Neural cell (in vitro differentiated cells): ENCODE results near the gene CASZ1. TPM values are rescaled to one million over a fixed set of nuclear protein-coding genes. Genes with fewer than 3 reads are reported as not detected.

Experiments
- H2AFZ ChIP-seq: fragments of 200-600, 300-800 bp; sonication (generic), shearing (Covaris generic); 2 replicates; pipeline ENCODE4 v1.6.0; 2014; ENCODE audit warnings: low read depth, mild to moderate bottlenecking, antibody characterized with exemption, low read length, moderate library complexity
- H3F3A ChIP-seq: fragments of 200-600 bp; shearing (Covaris generic); 2 replicates; pipeline ENCODE4 v1.6.1; 2016; ENCODE audit warnings: mild to moderate bottlenecking, moderate library complexity, mixed read lengths, antibody characterized with exemption, low read length; ENCODE audit not compliant: insufficient read depth, poor library complexity, severe bottlenecking
- H3K27ac ChIP-seq: fragments of 200-600, 300-800 bp; sonication (generic), shearing (Covaris generic); 2 replicates; pipeline ENCODE4 v1.5.1; 2014; ENCODE audit warnings: mild to moderate bottlenecking, low read length, moderate library complexity
- H3K27me3 ChIP-seq: fragments of 300-800, 200-600 bp; sonication (generic), shearing (Covaris generic); 2 replicates; pipeline ENCODE4 v1.6.0; 2014; ENCODE audit warnings: mild to moderate bottlenecking, low read depth, low read length, moderate library complexity; ENCODE audit not compliant: insufficient read depth
- H3K36me3 ChIP-seq: fragments of 300-800, 200-600 bp; sonication (generic), shearing (Covaris generic); 2 replicates; pipeline ENCODE4 v1.5.1; 2014; ENCODE audit warnings: mild to moderate bottlenecking, antibody characterized with exemption, low read length, moderate library complexity; ENCODE audit not compliant: insufficient read depth
- H3K4me2 ChIP-seq: fragments of 300-800, 200-600 bp; sonication (generic), shearing (Covaris generic); 2 replicates; pipeline ENCODE4 v1.6.0; 2014; ENCODE audit warnings: mild to moderate bottlenecking, low read length
- H3K4me3 ChIP-seq: fragments of 300-800, 200-600 bp; sonication (generic), shearing (Covaris generic); 2 replicates; pipeline ENCODE4 v1.5.1; 2014; ENCODE audit warnings: mild to moderate bottlenecking, low read length, moderate library complexity
- H3K79me2 ChIP-seq: fragments of 200-600 bp; shearing (Covaris generic); replicated peaks from 2 replicates; pipeline ENCODE4 v1.6.0; 2014; ENCODE audit warnings: mild to moderate bottlenecking, low read length, moderate library complexity; ENCODE audit not compliant: insufficient read depth
- H3K9ac ChIP-seq: fragments of 300-800, 200-600 bp; sonication (generic), shearing (Covaris generic); 2 replicates; pipeline ENCODE4 v1.6.1; 2016; ENCODE audit warnings: mild to moderate bottlenecking, low read length, mixed read lengths
- H3K9me2 ChIP-seq: fragments of 200-600 bp; shearing (Covaris generic); 2 replicates; pipeline ENCODE4 v1.6.1; 2016; ENCODE audit warnings: mild to moderate bottlenecking, low read length, mixed read lengths; ENCODE audit not compliant: insufficient read depth
- H3K9me3 ChIP-seq: fragments of 200-600, 300-800 bp; sonication (generic), shearing (Covaris generic); 2 replicates; pipeline ENCODE4 v1.6.1; 2016; ENCODE audit warnings: mild to moderate bottlenecking, mixed run types, low read length, moderate library complexity, mixed read lengths
- H4K20me1 ChIP-seq: fragments of 200-600 bp; shearing (Covaris generic); 2 replicates; pipeline ENCODE4 v1.6.1; 2016; ENCODE audit warnings: mild to moderate bottlenecking, mixed run types; ENCODE audit not compliant: insufficient read depth
- CTCF ChIP-seq: fragments of 450-650 bp; IDR thresholded peaks from 2 replicates; pipeline ENCODE4 v1.5.1; 2014; ENCODE audit warnings: antibody characterized with exemption, mild to moderate bottlenecking, moderate library complexity; ENCODE audit not compliant: poor library complexity, severe bottlenecking
- EP300 ChIP-seq: fragments of 450-650 bp; conservative IDR thresholded peaks from 2 replicates; pipeline ENCODE4 v1.6.1; 2014; ENCODE audit warnings: antibody characterized with exemption, mild to moderate bottlenecking, moderate library complexity; ENCODE audit not compliant: poor library complexity, severe bottlenecking
- EZH2 ChIP-seq: fragments of 200-600, 300-800 bp; shearing (Covaris generic), sonication (generic); IDR thresholded peaks from 2 replicates; pipeline ENCODE4 v1.6.1; 2014; ENCODE audit warnings: antibody characterized with exemption, low read length, borderline replicate concordance, mild to moderate bottlenecking; ENCODE audit not compliant: insufficient read depth, poor library complexity, severe bottlenecking
- MXI1 ChIP-seq: fragments of 450-650 bp; conservative IDR thresholded peaks from 2 replicates; pipeline ENCODE4 v1.6.1; 2014; ENCODE audit warnings: antibody characterized with exemption, mild to moderate bottlenecking; ENCODE audit not compliant: poor library complexity, severe bottlenecking
- POLR2AphosphoS5 ChIP-seq: IDR thresholded peaks from 2 replicates; pipeline ENCODE4 v1.6.1; 2012
- RAD21 ChIP-seq: fragments of 450-650 bp; conservative IDR thresholded peaks from 2 replicates; pipeline ENCODE4 v1.6.1; 2014; ENCODE audit warnings: antibody characterized with exemption, mild to moderate bottlenecking, moderate library complexity
- REST ChIP-seq: IDR thresholded peaks from 2 replicates; pipeline ENCODE4 v1.6.1; 2012; ENCODE audit warnings: borderline replicate concordance
- SMC3 ChIP-seq: fragments of 450-650 bp; conservative IDR thresholded peaks from 2 replicates; pipeline ENCODE4 v1.6.1; 2014; ENCODE audit warnings: antibody characterized with exemption, mild to moderate bottlenecking, moderate library complexity; ENCODE audit not compliant: poor library complexity
- TAF1 ChIP-seq: IDR thresholded peaks from 2 replicates; pipeline ENCODE4 v1.6.1; 2012; ENCODE audit warnings: low read depth
- polyA plus RNA-seq: library from polyadenylated mRNA; depleted of rRNA; stranded (reverse); fragments of >200 nt; gene quantifications from 2 replicates; pipeline ENCODE4 v1.2.3, GENCODE V29; 2014

Gene CASZ1
- polyA plus RNA-seq, 1 donor from 2014 or later = 0.27 TPM

GRCh38 chr1:10705953-10706352 lies 90.5 kb downstream of the CASZ1 start:
- Histone ChIP-seq H3K79me2 (no peaks in the 10 kb centered on the region), H3F3A (no peaks in the 10 kb centered on the region), H3K9me2 (no peaks in the 10 kb centered on the region), H3K36me3 (no peaks in the 10 kb centered on the region), H2AFZ (no peak overlapping the region), H4K20me1 (no peaks in the 10 kb centered on the region), H3K4me2 (no peak overlapping the region), H3K27ac (no peak overlapping the region), H3K9me3 (no peaks in the 10 kb centered on the region), H3K9ac (no peak overlapping the region), H3K27me3 (peaks cover 14% of the 10 kb centered on the region), H3K4me3 (no peak overlapping the region)
- TF ChIP-seq TAF1 = no peak

- Histone ChIP-seq H3K4me2 (no peak overlapping the region), H3K36me3 (no peaks in the 10 kb centered on the region), H3K4me3 (no peak overlapping the region), H3K27me3 (peaks cover 14% of the 10 kb centered on the region), H2AFZ (no peak overlapping the region), H3K27ac (no peak overlapping the region), H4K20me1 (no peaks in the 10 kb centered on the region), H3K9me2 (no peaks in the 10 kb centered on the region), H3K79me2 (no peaks in the 10 kb centered on the region), H3K9me3 (no peaks in the 10 kb centered on the region), H3K9ac (no peak overlapping the region), H3F3A (no peaks in the 10 kb centered on the region)
- TF ChIP-seq EZH2 (no peak), POLR2AphosphoS5 (no peak), RAD21 (no peak), SMC3 (no peak), MXI1 (no peak)
Observed at GRCh38 chr1:10704368-10704882, 92.0 kb downstream of the CASZ1 start.

- Histone ChIP-seq H3K27ac (no peak overlapping the region), H3K27me3 (peaks cover 14% of the 10 kb centered on the region), H3K9me3 (no peaks in the 10 kb centered on the region), H3K4me2 (no peak overlapping the region), H3K4me3 (no peak overlapping the region), H4K20me1 (no peaks in the 10 kb centered on the region), H3K36me3 (no peaks in the 10 kb centered on the region), H3K79me2 (no peaks in the 10 kb centered on the region), H3K9ac (no peak overlapping the region), H3K9me2 (no peaks in the 10 kb centered on the region), H2AFZ (no peak overlapping the region), H3F3A (no peaks in the 10 kb centered on the region)
- TF ChIP-seq TAF1 (no peak), MXI1 (no peak), EZH2 (no peak), REST (no peak), SMC3 (no peak), EP300 (no peak), RAD21 (no peak), CTCF (no peak), POLR2AphosphoS5 (no peak)
Observed at GRCh38 chr1:10703702-10704101, 92.7 kb downstream of the CASZ1 start.
